AG04449 (cell line): ENCODE measurements around the gene INPP5D.
"Not testable (repeated sequence)": the region's sequence is repeated elsewhere in the genome, so short reads cannot be mapped to it uniquely, and the experiment has no call there.

ENCODE experiments used
- CTCF ChIA-PET: fragments of 350-600 bp; formaldehyde crosslinking; extraction: SDS; loops from one replicate; lab custom pipeline; 2021; ENCODE audit warnings: antibody characterized with exemption; lab: Yijun Ruan, JAX
- POLR2A ChIA-PET: fragments of 400-600, 350-600 bp; formaldehyde crosslinking; extraction: SDS; loops from one replicate; lab custom pipeline; 2020; ENCODE audit warnings: antibody characterized with exemption, inconsistent platforms; lab: Yijun Ruan, JAX
- DNase-seq: peaks from one replicate; pipeline ENCODE4 v3.0.0-alpha.2; 2010; ENCODE audit warnings: low read depth, low spot score
- H3K4me3 ChIP-seq: 2 replicates; pipeline ENCODE4 v1.5.1; 2011; ENCODE audit warnings: low read depth, mild to moderate bottlenecking, control low read depth, low read length
- TF ChIP-seq, protein P1 (sequence below): IDR thresholded peaks from one replicate; pipeline ENCODE4 v1.5.1; 2011; ENCODE audit warnings: mild to moderate bottlenecking, moderate library complexity, low read length, control low read depth, inconsistent platforms; ENCODE audit not compliant: insufficient read depth; ENCODE audit errors: missing control alignments

Gene INPP5D

GRCh38 chr2:233195027-233195426 lies 134.9 kb downstream of the INPP5D start:
- H3K4me3 ChIP-seq, result no peak overlapping the region
- ChIA-PET POLR2A (no interaction called here), CTCF (no interaction called here)
- TF ChIP-seq, protein P1, sequence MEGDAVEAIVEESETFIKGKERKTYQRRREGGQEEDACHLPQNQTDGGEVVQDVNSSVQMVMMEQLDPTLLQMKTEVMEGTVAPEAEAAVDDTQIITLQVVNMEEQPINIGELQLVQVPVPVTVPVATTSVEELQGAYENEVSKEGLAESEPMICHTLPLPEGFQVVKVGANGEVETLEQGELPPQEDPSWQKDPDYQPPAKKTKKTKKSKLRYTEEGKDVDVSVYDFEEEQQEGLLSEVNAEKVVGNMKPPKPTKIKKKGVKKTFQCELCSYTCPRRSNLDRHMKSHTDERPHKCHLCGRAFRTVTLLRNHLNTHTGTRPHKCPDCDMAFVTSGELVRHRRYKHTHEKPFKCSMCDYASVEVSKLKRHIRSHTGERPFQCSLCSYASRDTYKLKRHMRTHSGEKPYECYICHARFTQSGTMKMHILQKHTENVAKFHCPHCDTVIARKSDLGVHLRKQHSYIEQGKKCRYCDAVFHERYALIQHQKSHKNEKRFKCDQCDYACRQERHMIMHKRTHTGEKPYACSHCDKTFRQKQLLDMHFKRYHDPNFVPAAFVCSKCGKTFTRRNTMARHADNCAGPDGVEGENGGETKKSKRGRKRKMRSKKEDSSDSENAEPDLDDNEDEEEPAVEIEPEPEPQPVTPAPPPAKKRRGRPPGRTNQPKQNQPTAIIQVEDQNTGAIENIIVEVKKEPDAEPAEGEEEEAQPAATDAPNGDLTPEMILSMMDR, result no peak
- DNase-seq, result no peak

GRCh38 chr2:233197022-233197421 lies 136.9 kb downstream of the INPP5D start:
- TF ChIP-seq, protein P1, result no peak
- ChIA-PET POLR2A (no interaction called here), CTCF (interaction anchor here (1.1 kb wide), 1 partner anchor 144 kb away, joined by 3 read pairs; no protein-coding TSS in a partner anchor)
- no peak overlapping the region for H3K4me3 ChIP-seq
- no peak for DNase-seq

DNA sequence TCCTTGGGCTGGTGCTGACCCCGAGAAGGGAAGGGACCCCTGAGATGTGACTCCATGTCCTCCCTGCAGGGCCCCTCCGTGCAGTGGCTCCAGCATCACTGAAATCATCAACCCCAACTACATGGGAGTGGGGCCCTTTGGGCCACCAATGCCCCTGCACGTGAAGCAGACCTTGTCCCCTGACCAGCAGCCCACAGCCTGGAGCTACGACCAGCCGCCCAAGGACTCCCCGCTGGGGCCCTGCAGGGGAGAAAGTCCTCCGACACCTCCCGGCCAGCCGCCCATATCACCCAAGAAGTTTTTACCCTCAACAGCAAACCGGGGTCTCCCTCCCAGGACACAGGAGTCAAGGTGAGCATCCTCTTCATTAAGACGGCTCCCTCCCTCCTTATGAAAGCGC lies 137.9 kb downstream of the INPP5D start:
- no peak for DNase-seq
- CTCF ChIA-PET, result no interaction called here
- POLR2A ChIA-PET, result no interaction called here
- H3K4me3 ChIP-seq, result no peak overlapping the region
- TF ChIP-seq, protein P1, result no peak

DNA sequence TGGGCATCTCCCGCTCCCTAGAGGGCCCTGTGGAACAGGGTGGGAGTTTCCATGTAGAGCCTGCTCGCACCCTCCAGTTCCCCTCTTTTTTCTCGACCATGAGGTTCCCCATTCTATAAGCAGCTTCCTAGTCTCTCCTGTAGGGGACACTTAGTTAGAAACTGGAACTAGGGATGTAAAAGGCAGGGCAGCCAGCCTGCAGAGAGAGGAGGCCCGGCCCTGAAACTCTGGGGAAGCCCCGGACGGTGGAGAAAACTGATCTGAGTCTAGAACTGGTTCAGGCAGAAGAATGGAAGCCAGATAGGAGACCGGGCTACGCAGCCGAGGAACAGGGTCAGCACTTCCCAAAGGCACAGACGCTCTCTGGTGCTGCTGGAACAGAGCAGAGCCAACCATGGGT lies 139.7 kb downstream of the INPP5D start:
- CTCF ChIA-PET, result no interaction called here
- no peak overlapping the region for H3K4me3 ChIP-seq
- no peak for DNase-seq
- TF ChIP-seq, protein P1, result no peak
- POLR2A ChIA-PET, result no interaction called here

GRCh38 chr2:233200790-233201189 lies 140.6 kb downstream of the INPP5D start:
- H3K4me3 ChIP-seq, CTCF ChIA-PET, POLR2A ChIA-PET, DNase-seq: not testable (repeated sequence)

DNA sequence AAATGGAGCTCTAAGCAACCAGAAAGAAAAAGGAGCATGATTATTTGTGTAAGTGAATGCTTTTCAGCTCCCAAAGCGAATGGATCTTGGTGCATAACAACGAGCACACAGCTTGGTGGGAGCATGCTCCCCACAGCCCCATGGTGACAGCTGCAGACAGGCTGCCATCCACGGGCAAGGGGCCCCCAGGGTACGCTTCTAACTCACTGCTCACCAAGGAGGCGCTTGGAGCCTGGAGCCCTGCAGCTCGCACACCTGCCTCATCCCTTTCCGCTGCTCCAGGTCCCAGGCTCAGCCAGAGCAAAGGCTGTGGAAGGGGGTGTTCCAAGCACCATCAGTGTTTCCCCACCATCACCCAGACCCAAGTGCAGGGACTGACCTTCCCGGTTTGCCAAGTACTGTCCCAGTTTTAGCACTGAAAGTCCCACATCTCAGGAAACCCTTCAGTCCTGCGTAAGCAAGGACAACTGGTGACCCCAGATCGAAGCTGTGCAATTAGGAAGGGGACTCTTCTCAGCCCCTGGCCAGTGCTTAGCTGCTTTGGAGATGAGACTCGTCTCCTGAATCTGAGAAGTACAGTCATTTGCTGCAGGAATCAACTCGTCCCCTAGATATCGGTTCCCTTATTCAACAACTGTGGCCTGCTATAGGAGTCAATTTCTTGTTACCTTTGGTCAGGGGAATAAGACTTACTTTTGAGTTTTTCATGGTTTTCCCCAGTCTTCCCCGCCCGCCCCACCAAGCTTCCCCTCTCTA lies 141.3 kb downstream of the INPP5D start:
- CTCF ChIA-PET, result no interaction called here
- TF ChIP-seq, protein P1, result no peak
- no peak overlapping the region for H3K4me3 ChIP-seq
- POLR2A ChIA-PET, result no interaction called here
- no peak for DNase-seq

DNA sequence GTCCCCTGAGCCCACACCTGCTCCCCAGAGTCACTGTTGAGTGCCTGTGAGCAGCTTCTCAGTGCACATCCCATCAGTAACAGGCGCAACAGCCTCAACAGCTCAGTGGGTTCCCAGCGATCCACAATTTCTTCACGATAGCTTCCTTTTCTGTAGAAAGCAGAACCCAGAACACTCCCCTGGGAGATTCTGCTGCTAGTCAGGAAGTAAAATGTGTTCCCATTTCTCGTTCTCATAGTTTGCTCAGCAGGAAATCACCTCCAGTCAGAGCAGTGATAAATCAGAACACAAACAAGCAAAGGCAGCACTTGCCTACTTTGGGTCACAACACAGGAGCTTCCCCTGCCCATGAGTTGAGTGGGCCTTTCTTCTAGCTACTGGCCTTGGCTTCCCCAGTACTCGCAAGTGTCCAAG lies 142.4 kb downstream of the INPP5D start:
- H3K4me3 ChIP-seq, result no peak overlapping the region

More for the DNA sequence above, 142.4 kb downstream of the INPP5D start:
- ChIA-PET POLR2A (no interaction called here), CTCF (no interaction called here)
- TF ChIP-seq, protein P1, result no peak
- no peak for DNase-seq
